ENCODE results near the gene PIGL. TPM values are rescaled to one million over a fixed set of nuclear protein-coding genes. Genes with fewer than 3 reads are reported as not detected.

Gene PIGL
- total and polyA plus RNA-seq, 10 donors: 14.5 to 81.9 (median 59.6) TPM

GRCh38 chr17:16211590-16211989 is 5.4 kb upstream of the PIGL start:
- TF ChIP-seq POLR2A (IDR thresholded peaks at IDR 0.05) (no peak), POLR2AphosphoS5 (IDR thresholded peaks at IDR 0.05) (no peak)
- TF ChIP-seq, protein P1, sequence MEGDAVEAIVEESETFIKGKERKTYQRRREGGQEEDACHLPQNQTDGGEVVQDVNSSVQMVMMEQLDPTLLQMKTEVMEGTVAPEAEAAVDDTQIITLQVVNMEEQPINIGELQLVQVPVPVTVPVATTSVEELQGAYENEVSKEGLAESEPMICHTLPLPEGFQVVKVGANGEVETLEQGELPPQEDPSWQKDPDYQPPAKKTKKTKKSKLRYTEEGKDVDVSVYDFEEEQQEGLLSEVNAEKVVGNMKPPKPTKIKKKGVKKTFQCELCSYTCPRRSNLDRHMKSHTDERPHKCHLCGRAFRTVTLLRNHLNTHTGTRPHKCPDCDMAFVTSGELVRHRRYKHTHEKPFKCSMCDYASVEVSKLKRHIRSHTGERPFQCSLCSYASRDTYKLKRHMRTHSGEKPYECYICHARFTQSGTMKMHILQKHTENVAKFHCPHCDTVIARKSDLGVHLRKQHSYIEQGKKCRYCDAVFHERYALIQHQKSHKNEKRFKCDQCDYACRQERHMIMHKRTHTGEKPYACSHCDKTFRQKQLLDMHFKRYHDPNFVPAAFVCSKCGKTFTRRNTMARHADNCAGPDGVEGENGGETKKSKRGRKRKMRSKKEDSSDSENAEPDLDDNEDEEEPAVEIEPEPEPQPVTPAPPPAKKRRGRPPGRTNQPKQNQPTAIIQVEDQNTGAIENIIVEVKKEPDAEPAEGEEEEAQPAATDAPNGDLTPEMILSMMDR (IDR thresholded peaks at IDR 0.05 in 8 of 11, conservative IDR thresholded peaks at IDR 0.05 in 3 of 11): no peak
- Histone ChIP-seq H3K36me3 (no peaks in the 10 kb centered on the region), H3K27ac (no peak overlapping the region), H3K4me3 (no peak overlapping the region), H3K9me3 (no peaks in the 10 kb centered on the region), H3K4me1 (peaks cover 25 to 90% (median 55%) of the 10 kb centered on the region in 6 donors), H3K27me3 (replicated peaks in 1 of 7) (no peaks in the 10 kb centered on the region)
- no peak for DNase-seq
- WGBS, 5 donors: 76 to 90% (median 82%) methylated on average over 3 of the region's 3 CpGs
- intact Hi-C loops (cut with DNase I; ENCODE audit: low total_unique reads): no loop called here

DNA sequence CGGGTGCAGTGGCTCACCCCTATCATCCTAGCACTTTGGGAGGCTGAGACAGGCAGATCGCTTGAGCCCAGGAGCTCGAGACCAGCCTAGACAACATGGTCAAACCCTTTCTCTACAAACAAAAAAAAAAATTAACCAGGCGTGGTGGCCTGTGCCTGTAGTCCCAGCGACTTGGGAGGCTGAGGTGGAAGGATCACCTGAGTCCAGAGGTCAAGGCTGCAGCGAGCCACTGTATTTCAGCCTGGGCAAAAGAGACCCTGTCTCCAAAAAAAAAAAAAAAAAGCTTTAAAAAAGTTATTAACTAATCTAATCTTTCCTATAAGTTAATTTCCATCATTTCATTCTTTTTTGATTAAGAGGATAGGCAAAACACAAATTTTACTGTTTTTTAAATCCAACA is 4.2 kb upstream of the PIGL start:
- 81 to 96% (median 91%) methylated on average over 6 of the region's 6 CpGs for WGBS, 5 donors
- no peak overlapping the region for H3K4me3 ChIP-seq
- TF ChIP-seq, protein P1 (IDR thresholded peaks at IDR 0.05 in 8 of 11, conservative IDR thresholded peaks at IDR 0.05 in 3 of 11): no peak
- no peak for TF ChIP-seq POLR2A (IDR thresholded peaks at IDR 0.05)
- no peak for TF ChIP-seq POLR2AphosphoS5 (IDR thresholded peaks at IDR 0.05)
- no peak overlapping the region for H3K27ac ChIP-seq
- H3K27me3 ChIP-seq (replicated peaks in 1 of 7): no peaks in the 10 kb centered on the region
- H3K36me3 ChIP-seq: no peaks in the 10 kb centered on the region
- intact Hi-C loops (cut with DNase I; ENCODE audit: low total_unique reads): no loop called here
- H3K9me3 ChIP-seq: no peaks in the 10 kb centered on the region
- no peak for DNase-seq
- peaks cover 27 to 90% (median 57%) of the 10 kb centered on the region in 6 donors for H3K4me1 ChIP-seq

DNA sequence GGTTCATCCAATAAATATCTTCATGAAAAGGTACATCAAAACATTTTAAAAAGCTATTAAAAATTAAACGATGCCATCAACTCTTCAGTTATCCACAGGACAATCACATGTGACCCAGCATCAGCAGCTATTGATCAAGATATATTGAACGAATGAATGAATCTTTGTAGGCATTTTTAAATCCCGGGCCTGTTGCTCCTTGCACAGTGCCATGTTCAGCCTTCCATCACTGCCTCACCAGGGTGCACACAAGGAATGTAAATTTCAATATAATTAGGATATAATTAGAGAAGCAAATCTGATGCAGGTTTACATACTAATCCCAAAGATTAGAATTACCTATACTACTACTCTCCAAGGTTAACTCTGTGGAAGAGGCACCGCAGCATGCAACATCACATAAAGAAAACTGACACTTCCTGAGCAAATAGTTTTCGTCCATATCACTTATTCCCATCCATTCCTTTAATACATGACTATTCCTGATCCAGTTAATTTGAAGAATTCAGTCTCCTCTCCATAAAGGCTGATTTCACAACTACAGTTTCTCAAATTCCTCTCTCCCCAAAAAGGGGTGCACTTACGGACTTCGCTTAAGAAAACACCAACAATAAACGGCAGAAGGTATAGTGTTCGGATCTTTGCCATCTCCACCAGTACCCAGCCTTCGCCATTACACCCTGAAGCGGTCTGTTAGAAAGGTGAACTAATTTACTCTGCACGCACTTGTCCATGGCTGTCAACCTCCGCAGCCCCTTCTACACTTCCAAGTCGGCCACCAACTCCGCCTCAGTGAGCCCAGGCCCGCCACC is 2.6 kb upstream of the PIGL start:
- Histone ChIP-seq H3K4me3 (peak overlapping the region; percentile 77 to 99 (median 94)), H3K4me1 (peaks cover 31 to 93% (median 70%) of the 10 kb centered on the region in 6 donors), H3K36me3 (peaks cover 0 to under 1% (median 0%) of the 10 kb centered on the region in 6 donors), H3K27ac (peak overlapping the region; percentile 94 to 98 (median 96)), H3K27me3 (replicated peaks in 1 of 7) (no peaks in the 10 kb centered on the region), H3K9me3 (no peaks in the 10 kb centered on the region)
- TF ChIP-seq POLR2A (IDR thresholded peaks at IDR 0.05) (no peak), POLR2AphosphoS5 (IDR thresholded peaks at IDR 0.05) (no peak)
- TF ChIP-seq, protein P1 (IDR thresholded peaks at IDR 0.05 in 8 of 11, conservative IDR thresholded peaks at IDR 0.05 in 3 of 11): no peak
- no peak for DNase-seq
- intact Hi-C loops (cut with DNase I; ENCODE audit: low total_unique reads): no loop called here
- 5 to 10% (median 8%) methylated on average over 14 to 16 of the region's 16 CpGs for WGBS, 5 donors

- Histone ChIP-seq H3K4me1 (peaks cover 31 to 93% (median 73%) of the 10 kb centered on the region in 6 donors), H3K27ac (peak overlapping the region; percentile 94 to 98 (median 96)), H3K27me3 (replicated peaks in 1 of 7) (no peaks in the 10 kb centered on the region), H3K9me3 (no peaks in the 10 kb centered on the region), H3K4me3 (peak overlapping the region; percentile 77 to 99 (median 94)), H3K36me3 (peaks cover 0 to 6% (median 0%) of the 10 kb centered on the region in 6 donors)
- WGBS, 5 donors: 0 to 2% (median 1%) methylated on average over 23 to 27 of the region's 27 CpGs; no CpG with 5 or more reads in 1 of the 5 donors
- TF ChIP-seq POLR2A (IDR thresholded peaks at IDR 0.05) (no peak), POLR2AphosphoS5 (IDR thresholded peaks at IDR 0.05) (no peak)
- TF ChIP-seq, protein P1 (IDR thresholded peaks at IDR 0.05 in 8 of 11, conservative IDR thresholded peaks at IDR 0.05 in 3 of 11): no peak
- DNase-seq: no peak
- intact Hi-C loops (cut with DNase I; ENCODE audit: low total_unique reads): no loop called here
These were observed 2.1 kb upstream of the PIGL start for GRCh38 chr17:16215002-16215272.

Measured in spleen (tissue), 11 donors.